ENCODE data around the gene PIK3AP1. TPM values are rescaled to one million over a fixed set of nuclear protein-coding genes. Genes with fewer than 3 reads are reported as not detected.

PIK3AP1 gene
- total RNA-seq, 1 experiment from 2014 or later: 4.3 TPM

DNA sequence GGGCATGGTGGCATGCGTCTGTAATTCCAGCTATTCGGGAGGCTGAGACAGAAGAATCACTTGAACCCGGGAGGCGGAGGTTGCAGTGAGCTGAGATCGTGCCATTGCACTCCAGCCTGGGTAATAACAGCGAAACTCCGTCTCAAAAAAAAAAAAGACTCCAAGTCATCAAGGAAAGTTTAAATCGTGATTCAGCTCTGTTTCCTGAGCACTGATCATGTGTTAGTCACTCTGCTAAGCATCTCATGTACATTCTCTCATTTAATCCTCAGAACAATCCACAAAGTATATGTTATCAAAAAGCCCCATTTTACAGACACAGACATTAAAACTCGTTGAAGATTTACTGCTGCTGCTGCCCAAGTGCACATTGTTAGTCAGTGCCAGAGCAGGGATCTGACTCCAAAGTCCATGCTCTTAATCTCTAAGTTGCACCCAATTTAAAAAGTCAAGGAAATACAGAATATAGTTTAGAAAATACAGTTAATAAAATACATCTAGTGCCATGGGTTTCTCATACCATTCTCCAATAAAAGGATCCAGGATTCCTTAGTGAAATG is 6.2 kb downstream of the PIK3AP1 start:
- Mint-ChIP-seq H3K4me1 (peaks cover 4% of the 10 kb centered on the region), H3K27me3 (ENCODE audit: low read depth) (peaks cover 4% of the 10 kb centered on the region), H3K27ac (no peak overlapping the region), H3K9me3 (0 out of 2 replicates have a peak, but pooled peaks cover 4% of the 10 kb centered on the region), H3K36me3 (0 out of 2 replicates have a peak, but pooled peaks cover 3% of the 10 kb centered on the region), H3K4me3 (no peak overlapping the region)
- TF ChIP-seq CREM (CRISPR knock-in tag; IDR thresholded peaks at IDR 0.05): no peak
- no peak for TF ChIP-seq ZNF317 (CRISPR knock-in tag; IDR thresholded peaks at IDR 0.05; ENCODE audit: borderline replicate concordance, low read depth)
- no peak for TF ChIP-seq SP1 (CRISPR knock-in tag; conservative IDR thresholded peaks at IDR 0.05)
- no peak for TF ChIP-seq ETV6 (CRISPR knock-in tag; IDR thresholded peaks at IDR 0.05)
- no peak for TF ChIP-seq ZNF138 (CRISPR knock-in tag; conservative IDR thresholded peaks at IDR 0.05)
- TF ChIP-seq, protein P1, sequence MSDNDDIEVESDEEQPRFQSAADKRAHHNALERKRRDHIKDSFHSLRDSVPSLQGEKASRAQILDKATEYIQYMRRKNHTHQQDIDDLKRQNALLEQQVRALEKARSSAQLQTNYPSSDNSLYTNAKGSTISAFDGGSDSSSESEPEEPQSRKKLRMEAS (CRISPR knock-in tag; IDR thresholded peaks at IDR 0.05): no peak
- TF ChIP-seq NR3C1 (CRISPR knock-in tag; conservative IDR thresholded peaks at IDR 0.05; ENCODE audit: low read depth): no peak
- TF ChIP-seq NR1H2 (CRISPR knock-in tag; IDR thresholded peaks at IDR 0.05): no peak
- TF ChIP-seq, protein P2, sequence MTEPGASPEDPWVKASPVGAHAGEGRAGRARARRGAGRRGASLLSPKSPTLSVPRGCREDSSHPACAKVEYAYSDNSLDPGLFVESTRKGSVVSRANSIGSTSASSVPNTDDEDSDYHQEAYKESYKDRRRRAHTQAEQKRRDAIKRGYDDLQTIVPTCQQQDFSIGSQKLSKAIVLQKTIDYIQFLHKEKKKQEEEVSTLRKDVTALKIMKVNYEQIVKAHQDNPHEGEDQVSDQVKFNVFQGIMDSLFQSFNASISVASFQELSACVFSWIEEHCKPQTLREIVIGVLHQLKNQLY (CRISPR knock-in tag; IDR thresholded peaks at IDR 0.05): no peak
- no peak for DNase-seq (ENCODE audit: low spot score)
- ChIA-PET POLR2A (no interaction called here), CTCF (interaction anchor here (0.7 to 1.2 kb wide), 4 partner anchors 45 to 359 kb away, joined by 3 read pairs; no protein-coding TSS in a partner anchor)
- no peak for ATAC-seq

DNA sequence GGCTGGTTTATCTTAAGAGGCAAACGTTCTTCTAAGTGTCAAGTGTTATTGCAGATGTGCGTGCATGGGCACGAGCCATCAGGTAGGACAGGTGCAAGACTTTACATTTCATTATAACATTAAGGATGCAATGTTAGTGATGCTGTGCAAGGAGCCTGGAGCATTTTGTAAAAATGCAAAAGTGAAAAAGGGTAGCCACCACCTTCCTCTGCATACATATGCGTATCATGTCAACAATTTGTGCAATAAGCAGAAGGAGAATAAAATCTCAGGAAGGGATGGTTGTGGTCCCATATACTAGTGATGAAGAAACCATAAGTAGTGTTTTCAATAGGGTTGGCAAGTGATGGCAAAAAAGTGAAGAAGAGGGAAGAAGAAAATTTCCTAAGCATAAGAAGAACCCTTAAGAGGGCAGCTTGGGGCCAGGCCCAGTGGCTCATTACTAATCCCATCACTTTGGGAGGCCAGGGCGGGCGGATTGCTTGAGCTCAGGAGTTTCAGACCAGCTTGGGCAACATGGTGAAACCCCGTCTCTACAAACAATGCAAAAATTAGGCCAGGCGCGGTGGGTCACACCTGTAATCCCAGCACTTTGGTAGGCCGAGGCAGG is 7.5 kb downstream of the PIK3AP1 start:
- TF ChIP-seq NFATC4 (CRISPR knock-in tag; IDR thresholded peaks at IDR 0.05) (no peak), SMAD4 (CRISPR knock-in tag; IDR thresholded peaks at IDR 0.05) (no peak)
- TF ChIP-seq, protein P3, sequence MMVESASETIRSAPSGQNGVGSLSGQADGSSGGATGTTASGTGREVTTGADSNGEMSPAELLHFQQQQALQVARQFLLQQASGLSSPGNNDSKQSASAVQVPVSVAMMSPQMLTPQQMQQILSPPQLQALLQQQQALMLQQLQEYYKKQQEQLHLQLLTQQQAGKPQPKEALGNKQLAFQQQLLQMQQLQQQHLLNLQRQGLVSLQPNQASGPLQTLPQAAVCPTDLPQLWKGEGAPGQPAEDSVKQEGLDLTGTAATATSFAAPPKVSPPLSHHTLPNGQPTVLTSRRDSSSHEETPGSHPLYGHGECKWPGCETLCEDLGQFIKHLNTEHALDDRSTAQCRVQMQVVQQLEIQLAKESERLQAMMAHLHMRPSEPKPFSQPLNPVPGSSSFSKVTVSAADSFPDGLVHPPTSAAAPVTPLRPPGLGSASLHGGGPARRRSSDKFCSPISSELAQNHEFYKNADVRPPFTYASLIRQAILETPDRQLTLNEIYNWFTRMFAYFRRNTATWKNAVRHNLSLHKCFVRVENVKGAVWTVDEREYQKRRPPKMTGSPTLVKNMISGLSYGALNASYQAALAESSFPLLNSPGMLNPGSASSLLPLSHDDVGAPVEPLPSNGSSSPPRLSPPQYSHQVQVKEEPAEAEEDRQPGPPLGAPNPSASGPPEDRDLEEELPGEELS (CRISPR knock-in tag; IDR thresholded peaks at IDR 0.05): no peak
- TF ChIP-seq, protein P4, sequence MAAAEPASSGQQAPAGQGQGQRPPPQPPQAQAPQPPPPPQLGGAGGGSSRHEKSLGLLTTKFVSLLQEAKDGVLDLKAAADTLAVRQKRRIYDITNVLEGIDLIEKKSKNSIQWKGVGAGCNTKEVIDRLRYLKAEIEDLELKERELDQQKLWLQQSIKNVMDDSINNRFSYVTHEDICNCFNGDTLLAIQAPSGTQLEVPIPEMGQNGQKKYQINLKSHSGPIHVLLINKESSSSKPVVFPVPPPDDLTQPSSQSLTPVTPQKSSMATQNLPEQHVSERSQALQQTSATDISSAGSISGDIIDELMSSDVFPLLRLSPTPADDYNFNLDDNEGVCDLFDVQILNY (CRISPR knock-in tag; IDR thresholded peaks at IDR 0.05): no peak
- DNase-seq (ENCODE audit: low spot score): no peak
- ChIA-PET POLR2A (interaction anchor here (0.6 kb wide), 2 partner anchors 162 to 1267 kb away, joined by 3 to 5 read pairs; no protein-coding TSS in a partner anchor), CTCF (interaction anchor here (0.6 to 1.2 kb wide), 5 partner anchors 67 to 360 kb away, joined by 3 to 7 read pairs (median 3); no protein-coding TSS in a partner anchor)
- H3K4me3 Mint-ChIP-seq: no peak overlapping the region
- no peak overlapping the region for H3K27ac Mint-ChIP-seq
- no peak for ATAC-seq
- no peaks in the 10 kb centered on the region for H3K4me1 Mint-ChIP-seq
- H3K27me3 Mint-ChIP-seq (ENCODE audit: low read depth): no peaks in the 10 kb centered on the region
- 0 out of 2 replicates have a peak, but pooled peaks cover 3% of the 10 kb centered on the region for H3K36me3 Mint-ChIP-seq
- H3K9me3 Mint-ChIP-seq: 0 out of 2 replicates have a peak, but pooled peaks cover 4% of the 10 kb centered on the region

DNA sequence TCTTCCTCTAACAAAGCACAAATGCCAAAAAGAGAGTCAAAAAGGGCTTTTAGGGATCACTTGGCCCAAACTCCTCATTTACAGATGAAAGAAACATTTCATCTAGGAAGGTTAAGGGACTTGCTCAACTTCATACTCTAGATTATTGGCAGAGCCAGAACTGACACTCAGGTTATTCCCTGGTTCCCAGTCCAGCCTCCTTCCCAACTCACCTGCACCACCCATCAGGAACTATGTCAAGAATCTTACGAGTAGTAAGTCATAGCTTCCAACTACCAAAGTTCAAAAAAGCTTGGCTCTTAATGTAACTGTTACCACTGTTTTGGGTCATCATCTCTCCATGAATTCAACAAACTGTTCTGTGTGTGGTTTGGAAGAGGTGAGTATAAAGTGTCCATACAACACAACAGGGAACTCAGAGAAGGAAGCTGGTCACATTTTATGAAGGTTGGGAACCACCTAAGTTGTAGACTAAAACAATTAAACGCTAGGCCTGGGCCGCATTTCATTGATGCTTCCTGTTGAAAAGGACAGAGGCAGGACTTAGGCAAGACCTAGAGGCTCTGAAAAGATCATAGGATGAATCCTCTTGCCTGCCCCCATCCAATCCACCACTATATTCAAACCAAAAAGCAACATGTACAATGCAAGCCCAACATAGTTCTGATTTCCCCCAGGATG is 9.1 kb downstream of the PIK3AP1 start:
- H3K27ac Mint-ChIP-seq: no peak overlapping the region
- CTCF ChIA-PET: interaction anchor here (0.6 kb wide), 1 partner anchor 1034 kb away, joined by 3 read pairs; no protein-coding TSS in a partner anchor
- H3K4me3 Mint-ChIP-seq: no peak overlapping the region
- H3K36me3 Mint-ChIP-seq: peaks cover 4% of the 10 kb centered on the region; the same call in 1 of the 2 replicates
- POLR2A ChIA-PET: interaction anchor here (0.6 kb wide), 1 partner anchor 117 kb away, joined by 6 read pairs; no protein-coding TSS in a partner anchor
- H3K9me3 Mint-ChIP-seq: no peaks in the 10 kb centered on the region
- H3K27me3 Mint-ChIP-seq (ENCODE audit: low read depth): no peaks in the 10 kb centered on the region
- no peaks in the 10 kb centered on the region for H3K4me1 Mint-ChIP-seq
- DNase-seq (ENCODE audit: low spot score) (no peak), ATAC-seq (no peak)
- TF ChIP-seq TP53 (CRISPR knock-in tag; IDR thresholded peaks at IDR 0.05): no peak
- TF ChIP-seq, protein P5, sequence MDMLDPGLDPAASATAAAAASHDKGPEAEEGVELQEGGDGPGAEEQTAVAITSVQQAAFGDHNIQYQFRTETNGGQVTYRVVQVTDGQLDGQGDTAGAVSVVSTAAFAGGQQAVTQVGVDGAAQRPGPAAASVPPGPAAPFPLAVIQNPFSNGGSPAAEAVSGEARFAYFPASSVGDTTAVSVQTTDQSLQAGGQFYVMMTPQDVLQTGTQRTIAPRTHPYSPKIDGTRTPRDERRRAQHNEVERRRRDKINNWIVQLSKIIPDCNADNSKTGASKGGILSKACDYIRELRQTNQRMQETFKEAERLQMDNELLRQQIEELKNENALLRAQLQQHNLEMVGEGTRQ (CRISPR knock-in tag; IDR thresholded peaks at IDR 0.05): no peak
- no peak for TF ChIP-seq ZNF416 (CRISPR knock-in tag; IDR thresholded peaks at IDR 0.05)
- TF ChIP-seq, protein P6, sequence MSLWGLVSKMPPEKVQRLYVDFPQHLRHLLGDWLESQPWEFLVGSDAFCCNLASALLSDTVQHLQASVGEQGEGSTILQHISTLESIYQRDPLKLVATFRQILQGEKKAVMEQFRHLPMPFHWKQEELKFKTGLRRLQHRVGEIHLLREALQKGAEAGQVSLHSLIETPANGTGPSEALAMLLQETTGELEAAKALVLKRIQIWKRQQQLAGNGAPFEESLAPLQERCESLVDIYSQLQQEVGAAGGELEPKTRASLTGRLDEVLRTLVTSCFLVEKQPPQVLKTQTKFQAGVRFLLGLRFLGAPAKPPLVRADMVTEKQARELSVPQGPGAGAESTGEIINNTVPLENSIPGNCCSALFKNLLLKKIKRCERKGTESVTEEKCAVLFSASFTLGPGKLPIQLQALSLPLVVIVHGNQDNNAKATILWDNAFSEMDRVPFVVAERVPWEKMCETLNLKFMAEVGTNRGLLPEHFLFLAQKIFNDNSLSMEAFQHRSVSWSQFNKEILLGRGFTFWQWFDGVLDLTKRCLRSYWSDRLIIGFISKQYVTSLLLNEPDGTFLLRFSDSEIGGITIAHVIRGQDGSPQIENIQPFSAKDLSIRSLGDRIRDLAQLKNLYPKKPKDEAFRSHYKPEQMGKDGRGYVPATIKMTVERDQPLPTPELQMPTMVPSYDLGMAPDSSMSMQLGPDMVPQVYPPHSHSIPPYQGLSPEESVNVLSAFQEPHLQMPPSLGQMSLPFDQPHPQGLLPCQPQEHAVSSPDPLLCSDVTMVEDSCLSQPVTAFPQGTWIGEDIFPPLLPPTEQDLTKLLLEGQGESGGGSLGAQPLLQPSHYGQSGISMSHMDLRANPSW (CRISPR knock-in tag; conservative IDR thresholded peaks at IDR 0.05; ENCODE audit: low read depth): no peak
- TF ChIP-seq SOX15 (CRISPR knock-in tag; IDR thresholded peaks at IDR 0.05): no peak
- no peak for TF ChIP-seq ATF1 (CRISPR knock-in tag; IDR thresholded peaks at IDR 0.05)
- TF ChIP-seq FOXJ3 (CRISPR knock-in tag; IDR thresholded peaks at IDR 0.05; ENCODE audit: borderline replicate concordance): no peak
- TF ChIP-seq HMGA2 (CRISPR knock-in tag; IDR thresholded peaks at IDR 0.05): no peak
